Measurements from ENCODE around the gene LOXL4.

DNA sequence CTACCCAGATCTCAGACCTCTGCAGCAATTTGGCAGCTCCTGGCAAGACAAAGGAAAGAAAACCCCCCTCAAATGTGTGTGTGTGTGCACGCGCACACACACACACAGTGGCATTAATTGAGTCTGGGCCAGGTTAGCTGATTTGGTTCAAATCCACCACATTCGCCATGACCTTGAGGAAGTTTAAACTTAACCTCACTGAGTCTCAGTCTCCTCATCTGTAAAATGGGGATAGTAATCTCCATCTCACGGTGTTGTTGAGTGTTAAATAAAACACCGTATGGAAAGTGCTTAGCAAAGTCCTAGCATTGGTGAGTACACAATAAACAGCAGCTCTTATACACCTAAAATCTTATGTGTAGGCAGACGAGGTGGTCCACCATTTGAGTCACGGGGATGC lies 4.9 kb downstream of the LOXL4 start:
- TF ChIP-seq POLR2A (IDR thresholded peaks at IDR 0.05) = no peak
- TF ChIP-seq, protein P1, sequence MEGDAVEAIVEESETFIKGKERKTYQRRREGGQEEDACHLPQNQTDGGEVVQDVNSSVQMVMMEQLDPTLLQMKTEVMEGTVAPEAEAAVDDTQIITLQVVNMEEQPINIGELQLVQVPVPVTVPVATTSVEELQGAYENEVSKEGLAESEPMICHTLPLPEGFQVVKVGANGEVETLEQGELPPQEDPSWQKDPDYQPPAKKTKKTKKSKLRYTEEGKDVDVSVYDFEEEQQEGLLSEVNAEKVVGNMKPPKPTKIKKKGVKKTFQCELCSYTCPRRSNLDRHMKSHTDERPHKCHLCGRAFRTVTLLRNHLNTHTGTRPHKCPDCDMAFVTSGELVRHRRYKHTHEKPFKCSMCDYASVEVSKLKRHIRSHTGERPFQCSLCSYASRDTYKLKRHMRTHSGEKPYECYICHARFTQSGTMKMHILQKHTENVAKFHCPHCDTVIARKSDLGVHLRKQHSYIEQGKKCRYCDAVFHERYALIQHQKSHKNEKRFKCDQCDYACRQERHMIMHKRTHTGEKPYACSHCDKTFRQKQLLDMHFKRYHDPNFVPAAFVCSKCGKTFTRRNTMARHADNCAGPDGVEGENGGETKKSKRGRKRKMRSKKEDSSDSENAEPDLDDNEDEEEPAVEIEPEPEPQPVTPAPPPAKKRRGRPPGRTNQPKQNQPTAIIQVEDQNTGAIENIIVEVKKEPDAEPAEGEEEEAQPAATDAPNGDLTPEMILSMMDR (IDR thresholded peaks at IDR 0.05) = no peak

All from Peyer's patch (tissue), 4 donors.